ENCODE data around the gene BEX2.

The BEX2 gene

DNA sequence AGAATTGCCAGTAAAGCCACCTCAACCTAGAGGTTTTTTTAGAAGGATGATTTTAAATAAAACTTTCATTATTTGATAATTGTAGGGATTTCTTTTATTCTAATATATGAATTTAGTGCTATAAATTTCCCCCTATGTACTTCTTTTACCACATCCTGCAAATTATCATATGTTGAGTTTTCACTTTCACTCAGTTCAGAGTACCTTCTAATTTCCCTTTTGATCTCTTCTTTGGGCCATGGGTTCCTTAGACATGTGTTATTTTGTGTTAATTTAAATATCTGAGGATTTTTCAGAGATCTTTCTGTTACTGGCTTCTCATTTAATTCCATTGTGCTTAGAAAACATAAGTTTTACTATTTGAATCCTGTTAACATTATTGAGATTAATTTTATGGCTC, 6.1 kb downstream of the BEX2 start:
- DNase-seq: no peak
- H3K4me3 Mint-ChIP-seq: no peak overlapping the region
- H3K4me1 Mint-ChIP-seq: peaks cover 8% of the 10 kb centered on the region
- no peaks in the 10 kb centered on the region for H3K9me3 Mint-ChIP-seq
- H3K27ac Mint-ChIP-seq: no peak overlapping the region
- H3K27me3 Mint-ChIP-seq: no peaks in the 10 kb centered on the region
- peak; percentile 77 for ATAC-seq

- H3K27ac Mint-ChIP-seq: no peak overlapping the region
- no peak for DNase-seq
- no peaks in the 10 kb centered on the region for H3K9me3 Mint-ChIP-seq
- no peak overlapping the region for H3K4me3 Mint-ChIP-seq
- no peaks in the 10 kb centered on the region for H3K4me1 Mint-ChIP-seq
- no peak for ATAC-seq
- H3K27me3 Mint-ChIP-seq: no peaks in the 10 kb centered on the region
These were observed 17.7 kb downstream of the BEX2 start for GRCh38 chrX:103293118-103293517.

- Mint-ChIP-seq H3K4me1 (peaks cover 11% of the 10 kb centered on the region), H3K9me3 (no peaks in the 10 kb centered on the region), H3K27ac (no peak overlapping the region), H3K27me3 (peaks cover 56% of the 10 kb centered on the region), H3K4me3 (no peak overlapping the region)
- ATAC-seq: no peak
- DNase-seq: no peak
These were observed 31.2 kb downstream of the BEX2 start for GRCh38 chrX:103279624-103280023.

DNA sequence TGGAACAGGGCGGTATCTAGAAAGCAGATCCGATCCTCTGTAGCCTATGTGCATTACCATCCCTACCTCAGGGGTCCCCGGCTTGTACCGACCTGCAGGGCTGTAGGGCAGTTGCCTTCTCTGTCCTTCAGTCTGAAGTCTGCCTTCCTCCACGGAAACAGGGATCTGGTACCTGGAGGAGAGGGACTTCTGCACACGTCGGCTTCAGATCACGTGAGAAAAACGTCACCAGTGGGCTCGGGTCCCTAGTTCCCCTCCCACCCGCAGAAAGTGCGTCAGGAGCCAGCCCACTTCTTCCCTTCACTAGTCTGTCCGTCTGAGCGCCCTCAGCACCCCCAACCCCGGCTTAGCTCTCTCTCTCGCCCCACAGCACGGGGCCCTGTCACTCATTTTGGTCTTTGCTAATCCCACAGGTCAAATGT, 34.2 kb downstream of the BEX2 start, which contains the start of gene TCEAL5:
TCEAL5 (minus strand) TSS at position 170 of the 422 bp plus-strand sequence. CDS start 2,187 bp downstream, outside the sequence.
- peaks cover 64% of the 10 kb centered on the region for H3K27me3 Mint-ChIP-seq
- DNase-seq (no peak), ATAC-seq (no peak)
- H3K27ac Mint-ChIP-seq: no peak within 1 kb of the TSS
- no peaks in the 10 kb centered on the region for H3K9me3 Mint-ChIP-seq
- peaks cover 11% of the 10 kb centered on the region for H3K4me1 Mint-ChIP-seq
- H3K4me3 Mint-ChIP-seq: peak within 1 kb of the TSS; percentile 73 to 77

DNA sequence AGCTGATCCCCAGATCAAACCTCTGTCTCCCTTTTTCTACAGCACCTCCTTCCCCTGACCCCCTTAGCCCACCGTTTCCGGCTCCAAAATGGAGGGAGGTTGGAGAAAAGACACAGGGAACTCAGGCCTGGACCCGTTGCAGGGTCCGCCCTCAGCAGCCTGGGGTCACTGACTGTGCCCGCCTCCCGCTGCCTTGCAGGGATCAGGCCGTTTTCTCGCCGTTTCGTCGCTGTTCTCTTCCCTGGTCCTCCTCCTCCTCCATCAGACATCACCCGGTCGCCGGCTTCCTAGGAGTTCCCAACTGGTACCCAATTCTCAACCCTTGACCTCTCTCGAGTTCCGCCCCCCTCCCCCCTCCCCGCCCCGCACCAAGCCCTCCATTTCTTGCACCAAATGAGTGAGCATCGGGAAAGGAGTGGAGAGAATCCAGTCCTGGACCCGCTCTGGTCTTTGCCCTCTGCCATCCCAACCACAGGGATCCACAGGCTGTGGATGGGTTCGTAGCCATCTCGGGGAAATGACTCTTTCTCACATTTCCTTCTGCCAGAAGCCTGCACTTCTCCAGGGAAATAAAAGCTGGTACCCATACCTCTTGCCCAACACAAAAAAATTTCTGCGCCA, 34.7 kb downstream of the BEX2 start:
- Mint-ChIP-seq H3K9me3 (no peaks in the 10 kb centered on the region), H3K4me1 (peaks cover 11% of the 10 kb centered on the region), H3K27ac (no peak overlapping the region), H3K4me3 (peak overlapping the region; percentile 73 to 77), H3K27me3 (peaks cover 64% of the 10 kb centered on the region)
- DNase-seq (no peak), ATAC-seq (no peak)

DNA sequence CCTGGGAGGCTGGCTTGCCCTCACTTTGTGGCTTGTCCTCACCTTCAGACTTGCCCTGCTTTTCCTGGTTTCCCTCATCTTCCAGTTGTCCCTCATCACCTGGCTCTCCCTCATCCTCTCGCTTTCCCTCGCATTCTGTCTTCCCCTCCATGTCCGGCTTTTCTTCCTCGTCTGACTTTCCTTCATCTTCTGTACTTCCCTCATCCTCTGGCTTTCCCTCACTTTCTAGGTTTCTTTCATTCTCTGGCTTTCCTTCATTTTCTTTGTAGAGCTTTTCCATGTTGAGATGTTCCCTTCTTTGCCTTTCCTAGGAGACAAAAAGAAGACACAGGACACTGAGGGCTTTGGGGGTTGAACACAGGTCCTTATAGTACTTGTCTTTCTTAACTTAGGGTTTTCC, 36.5 kb downstream of the BEX2 start:
- no peak for DNase-seq
- peaks cover 55% of the 10 kb centered on the region for H3K27me3 Mint-ChIP-seq
- H3K4me3 Mint-ChIP-seq: no peak overlapping the region
- no peaks in the 10 kb centered on the region for H3K9me3 Mint-ChIP-seq
- peaks cover 11% of the 10 kb centered on the region for H3K4me1 Mint-ChIP-seq
- no peak overlapping the region for H3K27ac Mint-ChIP-seq
- ATAC-seq: no peak

All from stimulated activated naive CD8-positive, alpha-beta T cell treated with anti-CD3 and anti-CD28 coated beads, Interleukin-15, amount 100 ng/mL, for 72 hours (primary cell).